NB4 (cell line): ENCODE data around the gene DLG4.

ENCODE experiments used
- CTCF ChIP-seq: IDR thresholded peaks from one replicate; pipeline ENCODE4 v1.5.1; 2012; ENCODE audit warnings: low read depth, low read length
- MYC ChIP-seq: IDR thresholded peaks from 2 replicates; pipeline ENCODE4 v1.6.1; 2011; ENCODE audit warnings: low read depth, low read length

- TF ChIP-seq CTCF (no peak), MYC (no peak)
Measured at GRCh38 chr17:7191571-7192270, 27.9 kb downstream of the DLG4 start.
